Measurements from ENCODE around the gene ABO. TPM values are rescaled to one million over a fixed set of nuclear protein-coding genes. Genes with fewer than 3 reads are reported as not detected.

Gene ABO
- total RNA-seq, 1 experiment from 2014 or later = 0.15 TPM

- TF ChIP-seq, protein P1, sequence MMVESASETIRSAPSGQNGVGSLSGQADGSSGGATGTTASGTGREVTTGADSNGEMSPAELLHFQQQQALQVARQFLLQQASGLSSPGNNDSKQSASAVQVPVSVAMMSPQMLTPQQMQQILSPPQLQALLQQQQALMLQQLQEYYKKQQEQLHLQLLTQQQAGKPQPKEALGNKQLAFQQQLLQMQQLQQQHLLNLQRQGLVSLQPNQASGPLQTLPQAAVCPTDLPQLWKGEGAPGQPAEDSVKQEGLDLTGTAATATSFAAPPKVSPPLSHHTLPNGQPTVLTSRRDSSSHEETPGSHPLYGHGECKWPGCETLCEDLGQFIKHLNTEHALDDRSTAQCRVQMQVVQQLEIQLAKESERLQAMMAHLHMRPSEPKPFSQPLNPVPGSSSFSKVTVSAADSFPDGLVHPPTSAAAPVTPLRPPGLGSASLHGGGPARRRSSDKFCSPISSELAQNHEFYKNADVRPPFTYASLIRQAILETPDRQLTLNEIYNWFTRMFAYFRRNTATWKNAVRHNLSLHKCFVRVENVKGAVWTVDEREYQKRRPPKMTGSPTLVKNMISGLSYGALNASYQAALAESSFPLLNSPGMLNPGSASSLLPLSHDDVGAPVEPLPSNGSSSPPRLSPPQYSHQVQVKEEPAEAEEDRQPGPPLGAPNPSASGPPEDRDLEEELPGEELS (CRISPR knock-in tag; IDR thresholded peaks at IDR 0.05) = no peak
- TF ChIP-seq SOX15 (CRISPR knock-in tag; IDR thresholded peaks at IDR 0.05) = no peak
- no peak for TF ChIP-seq NFYB (CRISPR knock-in tag; conservative IDR thresholded peaks at IDR 0.05; ENCODE audit: low read depth)
- TF ChIP-seq, protein P2, sequence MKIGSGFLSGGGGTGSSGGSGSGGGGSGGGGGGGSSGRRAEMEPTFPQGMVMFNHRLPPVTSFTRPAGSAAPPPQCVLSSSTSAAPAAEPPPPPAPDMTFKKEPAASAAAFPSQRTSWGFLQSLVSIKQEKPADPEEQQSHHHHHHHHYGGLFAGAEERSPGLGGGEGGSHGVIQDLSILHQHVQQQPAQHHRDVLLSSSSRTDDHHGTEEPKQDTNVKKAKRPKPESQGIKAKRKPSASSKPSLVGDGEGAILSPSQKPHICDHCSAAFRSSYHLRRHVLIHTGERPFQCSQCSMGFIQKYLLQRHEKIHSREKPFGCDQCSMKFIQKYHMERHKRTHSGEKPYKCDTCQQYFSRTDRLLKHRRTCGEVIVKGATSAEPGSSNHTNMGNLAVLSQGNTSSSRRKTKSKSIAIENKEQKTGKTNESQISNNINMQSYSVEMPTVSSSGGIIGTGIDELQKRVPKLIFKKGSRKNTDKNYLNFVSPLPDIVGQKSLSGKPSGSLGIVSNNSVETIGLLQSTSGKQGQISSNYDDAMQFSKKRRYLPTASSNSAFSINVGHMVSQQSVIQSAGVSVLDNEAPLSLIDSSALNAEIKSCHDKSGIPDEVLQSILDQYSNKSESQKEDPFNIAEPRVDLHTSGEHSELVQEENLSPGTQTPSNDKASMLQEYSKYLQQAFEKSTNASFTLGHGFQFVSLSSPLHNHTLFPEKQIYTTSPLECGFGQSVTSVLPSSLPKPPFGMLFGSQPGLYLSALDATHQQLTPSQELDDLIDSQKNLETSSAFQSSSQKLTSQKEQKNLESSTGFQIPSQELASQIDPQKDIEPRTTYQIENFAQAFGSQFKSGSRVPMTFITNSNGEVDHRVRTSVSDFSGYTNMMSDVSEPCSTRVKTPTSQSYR (CRISPR knock-in tag; IDR thresholded peaks at IDR 0.05) = no peak
- no peak for TF ChIP-seq ATF3 (CRISPR knock-in tag; conservative IDR thresholded peaks at IDR 0.05)
- TF ChIP-seq FOXP1 (CRISPR knock-in tag; IDR thresholded peaks at IDR 0.05; ENCODE audit: borderline replicate concordance) = no peak
- no peak for TF ChIP-seq HMGA2 (CRISPR knock-in tag; IDR thresholded peaks at IDR 0.05)
- TF ChIP-seq MYBL2 (CRISPR knock-in tag; IDR thresholded peaks at IDR 0.05) = no peak
- TF ChIP-seq, protein P3, sequence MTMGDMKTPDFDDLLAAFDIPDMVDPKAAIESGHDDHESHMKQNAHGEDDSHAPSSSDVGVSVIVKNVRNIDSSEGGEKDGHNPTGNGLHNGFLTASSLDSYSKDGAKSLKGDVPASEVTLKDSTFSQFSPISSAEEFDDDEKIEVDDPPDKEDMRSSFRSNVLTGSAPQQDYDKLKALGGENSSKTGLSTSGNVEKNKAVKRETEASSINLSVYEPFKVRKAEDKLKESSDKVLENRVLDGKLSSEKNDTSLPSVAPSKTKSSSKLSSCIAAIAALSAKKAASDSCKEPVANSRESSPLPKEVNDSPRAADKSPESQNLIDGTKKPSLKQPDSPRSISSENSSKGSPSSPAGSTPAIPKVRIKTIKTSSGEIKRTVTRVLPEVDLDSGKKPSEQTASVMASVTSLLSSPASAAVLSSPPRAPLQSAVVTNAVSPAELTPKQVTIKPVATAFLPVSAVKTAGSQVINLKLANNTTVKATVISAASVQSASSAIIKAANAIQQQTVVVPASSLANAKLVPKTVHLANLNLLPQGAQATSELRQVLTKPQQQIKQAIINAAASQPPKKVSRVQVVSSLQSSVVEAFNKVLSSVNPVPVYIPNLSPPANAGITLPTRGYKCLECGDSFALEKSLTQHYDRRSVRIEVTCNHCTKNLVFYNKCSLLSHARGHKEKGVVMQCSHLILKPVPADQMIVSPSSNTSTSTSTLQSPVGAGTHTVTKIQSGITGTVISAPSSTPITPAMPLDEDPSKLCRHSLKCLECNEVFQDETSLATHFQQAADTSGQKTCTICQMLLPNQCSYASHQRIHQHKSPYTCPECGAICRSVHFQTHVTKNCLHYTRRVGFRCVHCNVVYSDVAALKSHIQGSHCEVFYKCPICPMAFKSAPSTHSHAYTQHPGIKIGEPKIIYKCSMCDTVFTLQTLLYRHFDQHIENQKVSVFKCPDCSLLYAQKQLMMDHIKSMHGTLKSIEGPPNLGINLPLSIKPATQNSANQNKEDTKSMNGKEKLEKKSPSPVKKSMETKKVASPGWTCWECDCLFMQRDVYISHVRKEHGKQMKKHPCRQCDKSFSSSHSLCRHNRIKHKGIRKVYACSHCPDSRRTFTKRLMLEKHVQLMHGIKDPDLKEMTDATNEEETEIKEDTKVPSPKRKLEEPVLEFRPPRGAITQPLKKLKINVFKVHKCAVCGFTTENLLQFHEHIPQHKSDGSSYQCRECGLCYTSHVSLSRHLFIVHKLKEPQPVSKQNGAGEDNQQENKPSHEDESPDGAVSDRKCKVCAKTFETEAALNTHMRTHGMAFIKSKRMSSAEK (CRISPR knock-in tag; IDR thresholded peaks at IDR 0.05; ENCODE audit: borderline replicate concordance) = no peak
- TF ChIP-seq, protein P4, sequence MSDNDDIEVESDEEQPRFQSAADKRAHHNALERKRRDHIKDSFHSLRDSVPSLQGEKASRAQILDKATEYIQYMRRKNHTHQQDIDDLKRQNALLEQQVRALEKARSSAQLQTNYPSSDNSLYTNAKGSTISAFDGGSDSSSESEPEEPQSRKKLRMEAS (CRISPR knock-in tag; IDR thresholded peaks at IDR 0.05) = no peak
- TF ChIP-seq, protein P5, sequence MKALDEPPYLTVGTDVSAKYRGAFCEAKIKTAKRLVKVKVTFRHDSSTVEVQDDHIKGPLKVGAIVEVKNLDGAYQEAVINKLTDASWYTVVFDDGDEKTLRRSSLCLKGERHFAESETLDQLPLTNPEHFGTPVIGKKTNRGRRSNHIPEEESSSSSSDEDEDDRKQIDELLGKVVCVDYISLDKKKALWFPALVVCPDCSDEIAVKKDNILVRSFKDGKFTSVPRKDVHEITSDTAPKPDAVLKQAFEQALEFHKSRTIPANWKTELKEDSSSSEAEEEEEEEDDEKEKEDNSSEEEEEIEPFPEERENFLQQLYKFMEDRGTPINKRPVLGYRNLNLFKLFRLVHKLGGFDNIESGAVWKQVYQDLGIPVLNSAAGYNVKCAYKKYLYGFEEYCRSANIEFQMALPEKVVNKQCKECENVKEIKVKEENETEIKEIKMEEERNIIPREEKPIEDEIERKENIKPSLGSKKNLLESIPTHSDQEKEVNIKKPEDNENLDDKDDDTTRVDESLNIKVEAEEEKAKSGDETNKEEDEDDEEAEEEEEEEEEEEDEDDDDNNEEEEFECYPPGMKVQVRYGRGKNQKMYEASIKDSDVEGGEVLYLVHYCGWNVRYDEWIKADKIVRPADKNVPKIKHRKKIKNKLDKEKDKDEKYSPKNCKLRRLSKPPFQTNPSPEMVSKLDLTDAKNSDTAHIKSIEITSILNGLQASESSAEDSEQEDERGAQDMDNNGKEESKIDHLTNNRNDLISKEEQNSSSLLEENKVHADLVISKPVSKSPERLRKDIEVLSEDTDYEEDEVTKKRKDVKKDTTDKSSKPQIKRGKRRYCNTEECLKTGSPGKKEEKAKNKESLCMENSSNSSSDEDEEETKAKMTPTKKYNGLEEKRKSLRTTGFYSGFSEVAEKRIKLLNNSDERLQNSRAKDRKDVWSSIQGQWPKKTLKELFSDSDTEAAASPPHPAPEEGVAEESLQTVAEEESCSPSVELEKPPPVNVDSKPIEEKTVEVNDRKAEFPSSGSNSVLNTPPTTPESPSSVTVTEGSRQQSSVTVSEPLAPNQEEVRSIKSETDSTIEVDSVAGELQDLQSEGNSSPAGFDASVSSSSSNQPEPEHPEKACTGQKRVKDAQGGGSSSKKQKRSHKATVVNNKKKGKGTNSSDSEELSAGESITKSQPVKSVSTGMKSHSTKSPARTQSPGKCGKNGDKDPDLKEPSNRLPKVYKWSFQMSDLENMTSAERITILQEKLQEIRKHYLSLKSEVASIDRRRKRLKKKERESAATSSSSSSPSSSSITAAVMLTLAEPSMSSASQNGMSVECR (CRISPR knock-in tag; IDR thresholded peaks at IDR 0.05; ENCODE audit: borderline replicate concordance) = no peak
- no peak for TF ChIP-seq ZBTB21 (CRISPR knock-in tag; IDR thresholded peaks at IDR 0.05; ENCODE audit: borderline replicate concordance)
- no peak for TF ChIP-seq OVOL2 (CRISPR knock-in tag; IDR thresholded peaks at IDR 0.05; ENCODE audit: borderline replicate concordance)
- no peak for TF ChIP-seq ZNF232 (CRISPR knock-in tag; IDR thresholded peaks at IDR 0.05)
- TF ChIP-seq TEAD1 (CRISPR knock-in tag; IDR thresholded peaks at IDR 0.05) = no peak
- ATAC-seq (no peak), DNase-seq (ENCODE audit: low spot score) (no peak)
- Mint-ChIP-seq H3K27ac (no peak overlapping the region), H3K4me1 (peaks cover 8% of the 10 kb centered on the region; the same call in 1 of the 2 replicates), H3K36me3 (no peaks in the 10 kb centered on the region), H3K4me3 (no peak overlapping the region), H3K27me3 (ENCODE audit: low read depth) (peaks cover 3% of the 10 kb centered on the region), H3K9me3 (no peaks in the 10 kb centered on the region)
- POLR2A ChIA-PET = no interaction called here
- CTCF ChIA-PET = interaction anchor here (1.0 to 4.0 kb wide), 2 partner anchors 10 to 63 kb away, joined by 4 to 22 read pairs; no protein-coding TSS in a partner anchor
Observed at GRCh38 chr9:133249337-133249736, 25.7 kb downstream of the ABO start.

All from WTC11 (cell line).